ENCODE data around the gene SLC29A3. TPM values are rescaled to one million over a fixed set of nuclear protein-coding genes. Genes with fewer than 3 reads are reported as not detected.

SLC29A3 gene
- total RNA-seq, 2 donors from 2014 or later, result 3.2 to 5.9 TPM

DNA sequence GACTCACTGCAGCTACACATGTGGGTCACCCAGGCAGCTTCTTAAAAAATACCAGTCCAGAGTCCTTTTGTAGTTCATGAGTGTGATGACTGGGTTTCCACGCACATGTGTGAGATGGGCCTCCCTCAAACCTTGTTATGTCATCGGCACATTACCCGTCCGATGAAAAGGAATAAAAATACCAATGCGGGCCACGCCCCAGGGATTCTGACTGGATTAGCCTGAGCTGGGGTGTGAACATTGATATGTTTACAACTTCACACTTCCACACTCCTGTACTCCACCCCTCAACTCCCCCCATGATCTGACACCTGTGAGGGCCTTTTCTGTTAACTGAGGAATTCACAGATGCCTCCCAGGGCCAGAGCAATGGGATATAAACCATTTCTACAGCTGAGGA lies 6.2 kb downstream of the SLC29A3 start:
- ATAC-seq (ENCODE audit: insufficient number of reproducible peaks, low FRiP score, low read depth) (no peak), DNase-seq (ENCODE audit: low spot score) (no peak)
- Histone ChIP-seq H3K36me3 (no peaks in the 10 kb centered on the region), H3K27me3 (replicated peaks; ENCODE audit: insufficient read depth) (no peaks in the 10 kb centered on the region), H3K27ac (no peak overlapping the region), H3K9me3 (no peaks in the 10 kb centered on the region), H3K4me3 (no peak overlapping the region), H3K4me1 (ENCODE audit: control insufficient read depth in 1 of 2, low read depth in 2 of 2) (peaks cover 0 to 4% of the 10 kb centered on the region in 2 donors)
- TF ChIP-seq, protein P1, sequence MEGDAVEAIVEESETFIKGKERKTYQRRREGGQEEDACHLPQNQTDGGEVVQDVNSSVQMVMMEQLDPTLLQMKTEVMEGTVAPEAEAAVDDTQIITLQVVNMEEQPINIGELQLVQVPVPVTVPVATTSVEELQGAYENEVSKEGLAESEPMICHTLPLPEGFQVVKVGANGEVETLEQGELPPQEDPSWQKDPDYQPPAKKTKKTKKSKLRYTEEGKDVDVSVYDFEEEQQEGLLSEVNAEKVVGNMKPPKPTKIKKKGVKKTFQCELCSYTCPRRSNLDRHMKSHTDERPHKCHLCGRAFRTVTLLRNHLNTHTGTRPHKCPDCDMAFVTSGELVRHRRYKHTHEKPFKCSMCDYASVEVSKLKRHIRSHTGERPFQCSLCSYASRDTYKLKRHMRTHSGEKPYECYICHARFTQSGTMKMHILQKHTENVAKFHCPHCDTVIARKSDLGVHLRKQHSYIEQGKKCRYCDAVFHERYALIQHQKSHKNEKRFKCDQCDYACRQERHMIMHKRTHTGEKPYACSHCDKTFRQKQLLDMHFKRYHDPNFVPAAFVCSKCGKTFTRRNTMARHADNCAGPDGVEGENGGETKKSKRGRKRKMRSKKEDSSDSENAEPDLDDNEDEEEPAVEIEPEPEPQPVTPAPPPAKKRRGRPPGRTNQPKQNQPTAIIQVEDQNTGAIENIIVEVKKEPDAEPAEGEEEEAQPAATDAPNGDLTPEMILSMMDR (IDR thresholded peaks at IDR 0.05), result no peak

DNA sequence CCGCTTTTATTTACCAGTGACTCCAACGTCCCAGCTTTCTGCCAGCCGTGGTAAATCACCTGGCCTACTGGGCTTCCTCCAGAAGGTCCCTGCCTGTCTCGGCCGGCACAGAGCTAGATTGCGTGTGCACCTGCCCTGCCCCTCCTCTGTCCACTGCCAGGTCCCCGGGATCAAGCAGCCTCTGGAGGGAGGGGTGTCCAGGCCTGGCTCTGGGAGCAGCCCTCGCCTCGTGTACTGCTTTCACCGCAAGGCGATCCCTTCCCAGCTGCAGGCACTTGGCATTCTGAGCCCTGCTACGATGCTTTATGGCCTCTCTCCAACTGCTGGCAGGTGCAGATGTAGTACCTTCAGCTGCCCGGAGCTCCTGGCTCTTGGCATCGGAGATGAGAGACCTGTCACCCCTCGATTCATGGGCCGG lies 7.4 kb downstream of the SLC29A3 start:
- no peaks in the 10 kb centered on the region for H3K36me3 ChIP-seq
- H3K27ac ChIP-seq, result no peak overlapping the region

DNA sequence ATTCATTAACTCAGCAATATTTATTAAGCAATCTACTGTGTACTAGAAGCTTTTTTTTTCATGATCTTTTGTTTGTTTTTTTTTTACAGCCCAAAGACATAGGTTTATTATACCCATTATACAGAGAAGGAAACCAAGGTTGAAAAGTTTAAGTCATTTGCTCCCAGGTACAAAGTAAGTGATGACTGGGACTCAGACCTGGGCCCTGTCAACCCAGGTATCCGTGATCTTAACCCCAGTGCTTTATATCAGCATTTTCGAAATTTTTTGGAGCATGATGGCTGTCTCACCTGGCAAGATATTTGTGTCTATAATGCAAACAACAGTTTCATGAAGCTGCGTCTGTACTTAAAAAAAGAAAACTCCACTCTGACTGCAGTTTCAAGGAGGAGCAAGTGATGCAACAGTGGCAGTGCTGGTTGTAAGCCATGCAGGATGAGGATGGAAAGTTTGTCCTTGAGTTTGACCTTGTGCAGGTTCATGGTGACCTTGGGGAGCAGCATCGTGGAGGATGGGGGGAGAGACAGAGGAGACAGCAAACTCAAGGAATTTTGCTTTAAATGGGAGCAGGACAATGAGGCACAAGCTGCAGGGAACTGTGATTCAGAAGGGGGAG lies 11.8 kb downstream of the SLC29A3 start:
- ATAC-seq (ENCODE audit: insufficient number of reproducible peaks, low FRiP score, low read depth), result no peak
- no peak for DNase-seq (ENCODE audit: low spot score)
- Histone ChIP-seq H3K36me3 (no peaks in the 10 kb centered on the region), H3K4me3 (no peak overlapping the region), H3K27me3 (replicated peaks; ENCODE audit: insufficient read depth) (no peaks in the 10 kb centered on the region), H3K27ac (no peak overlapping the region), H3K9me3 (no peaks in the 10 kb centered on the region), H3K4me1 (ENCODE audit: control insufficient read depth in 1 of 2, low read depth in 2 of 2) (no peaks in the 10 kb centered on the region)
- TF ChIP-seq, protein P1 (IDR thresholded peaks at IDR 0.05), result no peak

More for the DNA sequence above, 7.4 kb downstream of the SLC29A3 start:
- no peaks in the 10 kb centered on the region for H3K27me3 ChIP-seq (replicated peaks; ENCODE audit: insufficient read depth)
- no peak overlapping the region for H3K4me3 ChIP-seq
- TF ChIP-seq, protein P1 (IDR thresholded peaks at IDR 0.05), result no peak
- no peaks in the 10 kb centered on the region for H3K9me3 ChIP-seq
- H3K4me1 ChIP-seq (ENCODE audit: control insufficient read depth in 1 of 2, low read depth in 2 of 2), result no peaks in the 10 kb centered on the region
- ATAC-seq (ENCODE audit: insufficient number of reproducible peaks, low FRiP score, low read depth), result no peak
- no peak for DNase-seq (ENCODE audit: low spot score)

DNA sequence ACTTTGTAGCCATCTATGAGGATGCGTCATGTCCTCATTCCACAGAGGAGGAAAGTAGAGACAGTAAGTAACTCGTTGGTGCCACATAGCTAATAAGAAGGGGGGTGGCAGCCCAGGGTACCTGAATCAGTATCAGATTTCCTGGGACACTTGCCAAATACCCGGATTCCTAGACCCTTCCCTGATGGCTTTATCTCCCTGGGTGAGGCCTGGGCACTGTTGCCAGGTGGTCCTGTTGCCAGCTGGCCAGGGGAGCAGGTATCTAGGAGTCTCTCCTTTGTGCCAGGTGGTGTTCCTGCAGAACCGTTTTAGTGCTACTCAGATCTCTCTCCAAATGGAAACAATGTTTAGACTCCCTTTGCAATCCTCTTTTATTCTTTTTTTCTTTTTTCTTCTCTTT lies 12.7 kb downstream of the SLC29A3 start:
- H3K4me1 ChIP-seq (ENCODE audit: control insufficient read depth in 1 of 2, low read depth in 2 of 2), result no peaks in the 10 kb centered on the region
- DNase-seq (ENCODE audit: low spot score) (no peak), ATAC-seq (ENCODE audit: insufficient number of reproducible peaks, low FRiP score, low read depth) (no peak)
- H3K9me3 ChIP-seq, result no peaks in the 10 kb centered on the region
- no peak overlapping the region for H3K4me3 ChIP-seq
- no peaks in the 10 kb centered on the region for H3K36me3 ChIP-seq
- no peak overlapping the region for H3K27ac ChIP-seq
- TF ChIP-seq, protein P1 (IDR thresholded peaks at IDR 0.05), result no peak
- H3K27me3 ChIP-seq (replicated peaks; ENCODE audit: insufficient read depth), result no peaks in the 10 kb centered on the region

DNA sequence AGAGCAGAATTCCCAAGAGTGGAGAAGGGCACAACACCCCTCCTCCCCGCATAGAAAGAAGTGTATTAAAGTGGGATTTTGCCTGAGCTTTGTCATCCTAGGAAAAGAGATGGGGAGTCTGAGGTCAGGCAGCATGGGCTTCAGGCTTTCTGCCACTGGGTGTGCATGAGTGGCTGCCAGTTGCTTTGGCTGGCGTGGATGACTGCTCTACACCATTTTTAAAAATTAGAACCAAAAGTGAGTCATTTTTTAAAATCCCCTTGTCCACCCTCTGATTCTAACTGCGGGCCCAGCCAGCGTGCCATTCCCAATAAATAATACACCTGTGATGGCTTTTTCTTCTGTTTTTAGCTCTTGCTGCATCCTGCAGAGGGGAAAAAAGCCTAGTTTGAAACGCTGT lies 13.4 kb downstream of the SLC29A3 start:
- Histone ChIP-seq H3K4me1 (ENCODE audit: control insufficient read depth in 1 of 2, low read depth in 2 of 2) (no peaks in the 10 kb centered on the region), H3K36me3 (no peaks in the 10 kb centered on the region), H3K27me3 (replicated peaks; ENCODE audit: insufficient read depth) (no peaks in the 10 kb centered on the region), H3K4me3 (no peak overlapping the region), H3K9me3 (no peaks in the 10 kb centered on the region), H3K27ac (no peak overlapping the region)
- DNase-seq (ENCODE audit: low spot score), result no peak
- TF ChIP-seq, protein P1 (IDR thresholded peaks at IDR 0.05), result no peak
- ATAC-seq (ENCODE audit: insufficient number of reproducible peaks, low FRiP score, low read depth), result no peak
